Fibroblast of pulmonary artery (primary cell): ENCODE data around the gene LTK.

Experiments used
- DNase-seq: peaks from one replicate; pipeline ENCODE4 v3.0.0-alpha.2; 2010; ENCODE audit warnings: low read depth
- H3K4me3 ChIP-seq: replicated peaks from 2 replicates; pipeline ENCODE4 v1.5.1; 2011; ENCODE audit warnings: low read depth, mild to moderate bottlenecking, control low read depth, low read length, moderate library complexity
- TF ChIP-seq, protein P1 (sequence below): IDR thresholded peaks from 2 replicates; pipeline ENCODE4 v1.5.1; 2011; ENCODE audit warnings: mild to moderate bottlenecking, control low read depth, low read length, inconsistent platforms; ENCODE audit errors: missing control alignments

The LTK gene

DNA sequence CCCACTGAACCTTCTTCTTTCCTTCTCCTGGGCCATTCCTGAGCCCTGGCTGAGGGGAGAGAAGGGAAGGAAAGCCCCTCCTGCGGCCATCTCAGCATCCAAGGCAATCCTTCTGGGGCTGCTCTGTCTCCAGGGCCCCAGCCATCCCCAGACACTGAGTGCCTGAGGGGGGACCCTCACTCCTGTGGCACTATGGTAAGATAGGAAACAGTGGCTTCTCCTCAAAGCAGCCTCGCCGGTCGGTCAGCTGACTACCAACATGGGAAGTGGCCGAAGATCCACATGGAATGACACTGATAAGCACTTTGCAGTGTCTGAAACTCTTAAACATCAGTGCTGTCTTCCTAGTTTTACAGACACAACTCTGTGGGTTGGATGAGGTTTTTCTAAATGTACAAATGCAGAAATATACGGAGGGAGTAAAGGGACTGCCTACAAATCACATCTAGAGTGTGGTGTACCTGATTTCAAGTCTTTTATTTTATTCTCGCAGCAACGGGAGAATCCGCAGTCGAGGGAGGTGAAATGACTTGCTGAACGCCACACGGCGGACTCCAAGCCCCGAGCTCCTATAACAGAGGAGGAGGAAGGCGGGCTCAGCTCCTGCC lies 20.9 kb downstream of the LTK start:
- TF ChIP-seq, protein P1, sequence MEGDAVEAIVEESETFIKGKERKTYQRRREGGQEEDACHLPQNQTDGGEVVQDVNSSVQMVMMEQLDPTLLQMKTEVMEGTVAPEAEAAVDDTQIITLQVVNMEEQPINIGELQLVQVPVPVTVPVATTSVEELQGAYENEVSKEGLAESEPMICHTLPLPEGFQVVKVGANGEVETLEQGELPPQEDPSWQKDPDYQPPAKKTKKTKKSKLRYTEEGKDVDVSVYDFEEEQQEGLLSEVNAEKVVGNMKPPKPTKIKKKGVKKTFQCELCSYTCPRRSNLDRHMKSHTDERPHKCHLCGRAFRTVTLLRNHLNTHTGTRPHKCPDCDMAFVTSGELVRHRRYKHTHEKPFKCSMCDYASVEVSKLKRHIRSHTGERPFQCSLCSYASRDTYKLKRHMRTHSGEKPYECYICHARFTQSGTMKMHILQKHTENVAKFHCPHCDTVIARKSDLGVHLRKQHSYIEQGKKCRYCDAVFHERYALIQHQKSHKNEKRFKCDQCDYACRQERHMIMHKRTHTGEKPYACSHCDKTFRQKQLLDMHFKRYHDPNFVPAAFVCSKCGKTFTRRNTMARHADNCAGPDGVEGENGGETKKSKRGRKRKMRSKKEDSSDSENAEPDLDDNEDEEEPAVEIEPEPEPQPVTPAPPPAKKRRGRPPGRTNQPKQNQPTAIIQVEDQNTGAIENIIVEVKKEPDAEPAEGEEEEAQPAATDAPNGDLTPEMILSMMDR: no peak
- no peak for DNase-seq
- peak overlapping the region; percentile 55 for H3K4me3 ChIP-seq

DNA sequence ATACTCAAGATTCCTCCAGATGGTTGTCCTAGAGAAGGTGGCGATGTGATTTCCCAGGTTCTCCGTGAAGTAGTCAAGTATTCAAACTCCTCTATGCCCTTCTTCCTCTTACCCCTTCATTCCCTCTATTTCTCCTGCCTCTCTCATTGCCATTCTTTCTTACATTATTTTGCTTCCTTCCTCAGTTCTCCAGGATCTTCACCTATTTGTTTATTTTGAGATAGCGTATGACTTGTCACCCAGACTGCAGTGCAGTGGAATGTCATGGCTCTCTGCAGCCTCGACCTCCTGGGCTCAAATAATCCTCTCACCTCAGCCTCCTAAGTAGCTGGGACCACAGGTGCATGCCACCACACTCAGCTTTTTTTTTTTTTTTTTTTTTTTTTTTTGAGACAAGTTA lies 21.7 kb downstream of the LTK start:
- TF ChIP-seq, protein P1: no peak
- no peak overlapping the region for H3K4me3 ChIP-seq
- no peak for DNase-seq

DNA sequence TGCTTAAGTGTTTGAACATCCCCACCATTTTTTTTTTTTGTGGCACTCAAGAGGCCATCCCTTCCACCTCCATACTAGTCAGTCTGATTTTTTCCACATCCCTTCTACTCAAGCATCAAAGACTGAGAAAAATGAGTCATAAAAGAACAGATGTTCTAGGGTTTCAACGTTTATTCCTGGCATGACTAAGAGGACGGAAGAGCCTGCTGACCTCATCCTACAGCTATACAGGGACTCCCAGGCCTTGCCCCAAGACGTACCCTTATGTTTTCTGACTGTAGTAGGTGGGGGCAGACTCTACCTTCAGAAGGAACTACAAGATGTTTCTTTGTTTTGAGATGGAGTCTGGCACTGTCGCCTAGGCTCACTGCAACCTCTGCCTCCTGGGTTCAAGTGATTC lies 23.3 kb downstream of the LTK start:
- no peak overlapping the region for H3K4me3 ChIP-seq
- peak; percentile 96 for DNase-seq
- TF ChIP-seq, protein P1: no peak

DNA sequence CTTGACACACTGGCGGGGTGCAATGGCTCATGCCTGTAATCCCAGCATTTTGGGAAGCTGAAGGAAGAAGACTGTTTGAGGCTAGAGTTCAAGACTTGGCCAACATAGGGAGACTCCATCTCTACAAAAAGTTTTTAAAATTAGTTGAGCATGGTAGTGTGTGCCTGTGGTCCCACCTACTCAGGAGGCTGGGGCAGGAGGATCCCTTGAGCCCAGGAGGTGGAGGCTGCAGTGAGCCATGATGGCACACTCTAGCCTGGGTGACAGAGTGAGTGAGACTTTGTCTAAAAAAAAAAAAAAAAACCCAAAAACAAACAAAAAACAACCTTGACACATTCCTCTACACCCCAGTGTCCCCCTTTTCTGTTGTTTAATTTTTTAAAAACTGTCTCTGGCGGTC lies 24.0 kb downstream of the LTK start:
- TF ChIP-seq, protein P1: no peak
- no peak for DNase-seq
- no peak overlapping the region for H3K4me3 ChIP-seq

DNA sequence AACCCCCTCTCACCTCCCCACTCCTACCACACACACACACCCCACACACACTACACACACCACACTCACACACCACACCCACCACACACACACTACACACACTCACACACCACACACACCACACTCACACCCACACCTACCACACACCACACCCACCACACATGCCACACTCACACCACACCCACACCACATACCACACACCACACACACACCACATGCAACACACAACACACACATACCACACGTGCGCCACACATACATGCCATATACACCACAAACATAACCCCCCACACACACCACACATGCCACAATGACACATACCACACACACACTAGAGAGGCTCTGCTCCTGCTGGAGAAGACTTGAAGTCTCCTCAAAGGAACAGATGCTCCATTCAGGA lies 25.8 kb downstream of the LTK start:
- DNase-seq: no peak
- H3K4me3 ChIP-seq: no peak overlapping the region
- TF ChIP-seq, protein P1: no peak

DNA sequence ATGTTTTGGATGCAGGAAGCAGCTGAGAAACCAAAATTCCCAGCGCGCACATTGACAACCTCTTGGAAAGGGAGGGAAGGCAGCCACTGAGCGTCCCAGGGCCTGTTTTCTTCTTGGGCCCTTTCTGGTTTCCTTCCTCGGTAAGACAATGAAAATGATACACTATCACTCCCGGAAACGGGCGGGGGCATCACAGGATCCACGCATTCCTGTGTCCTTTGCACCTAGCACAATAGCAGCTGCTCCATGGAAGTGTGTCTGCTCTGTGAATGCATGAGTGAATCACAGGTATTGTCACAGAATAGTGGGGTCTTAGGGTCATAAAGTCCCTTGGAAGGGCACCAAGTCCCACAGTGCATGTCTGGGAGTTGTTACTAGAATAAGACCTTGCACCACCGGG lies 26.2 kb downstream of the LTK start:
- no peak for DNase-seq
- TF ChIP-seq, protein P1: no peak
- H3K4me3 ChIP-seq: no peak overlapping the region

DNA sequence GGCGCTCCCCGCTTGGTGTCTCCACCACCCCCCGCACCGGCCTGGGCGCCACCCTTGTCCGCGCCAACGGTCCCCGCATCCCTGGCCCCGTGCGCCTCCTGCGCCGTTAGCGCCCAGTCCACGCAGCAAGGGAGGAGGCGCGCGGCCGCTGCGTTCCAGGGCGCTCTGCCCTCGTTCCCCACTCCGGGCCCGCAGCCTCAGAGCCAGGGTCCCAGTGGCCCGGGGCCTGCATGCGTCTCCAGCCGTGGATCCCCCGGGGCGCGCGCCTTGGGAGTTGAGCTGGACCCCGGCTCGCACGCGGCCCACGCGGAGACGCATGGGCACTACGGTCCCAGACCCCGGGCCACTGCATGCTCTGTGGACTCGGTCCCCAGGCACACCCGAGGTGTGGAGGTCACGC lies 27.3 kb downstream of the LTK start:
- H3K4me3 ChIP-seq: no peak overlapping the region
- DNase-seq: no peak
- TF ChIP-seq, protein P1: no peak
